ENCODE measurements around the gene SCN9A.

DNA sequence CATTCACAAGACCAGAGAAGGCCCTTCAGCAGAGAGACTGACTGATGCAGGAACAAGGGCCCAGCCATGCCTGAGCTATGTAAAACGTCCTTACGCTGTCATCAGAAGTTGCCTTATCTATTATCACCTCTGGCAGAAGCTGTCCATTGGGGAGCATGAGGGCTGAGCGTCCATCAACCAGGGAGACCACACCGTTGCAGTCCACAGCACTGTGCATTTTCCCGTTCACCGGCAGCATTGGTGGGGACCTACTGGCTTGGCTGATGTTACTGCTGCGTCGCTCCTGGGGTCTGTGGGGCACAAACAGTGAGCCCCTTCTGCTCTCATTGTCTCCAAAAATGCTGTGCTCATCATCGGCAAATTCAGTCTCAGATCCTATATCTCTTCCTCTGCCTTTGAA is 91.4 kb downstream of the SCN9A start:
- TF ChIP-seq, protein P1, sequence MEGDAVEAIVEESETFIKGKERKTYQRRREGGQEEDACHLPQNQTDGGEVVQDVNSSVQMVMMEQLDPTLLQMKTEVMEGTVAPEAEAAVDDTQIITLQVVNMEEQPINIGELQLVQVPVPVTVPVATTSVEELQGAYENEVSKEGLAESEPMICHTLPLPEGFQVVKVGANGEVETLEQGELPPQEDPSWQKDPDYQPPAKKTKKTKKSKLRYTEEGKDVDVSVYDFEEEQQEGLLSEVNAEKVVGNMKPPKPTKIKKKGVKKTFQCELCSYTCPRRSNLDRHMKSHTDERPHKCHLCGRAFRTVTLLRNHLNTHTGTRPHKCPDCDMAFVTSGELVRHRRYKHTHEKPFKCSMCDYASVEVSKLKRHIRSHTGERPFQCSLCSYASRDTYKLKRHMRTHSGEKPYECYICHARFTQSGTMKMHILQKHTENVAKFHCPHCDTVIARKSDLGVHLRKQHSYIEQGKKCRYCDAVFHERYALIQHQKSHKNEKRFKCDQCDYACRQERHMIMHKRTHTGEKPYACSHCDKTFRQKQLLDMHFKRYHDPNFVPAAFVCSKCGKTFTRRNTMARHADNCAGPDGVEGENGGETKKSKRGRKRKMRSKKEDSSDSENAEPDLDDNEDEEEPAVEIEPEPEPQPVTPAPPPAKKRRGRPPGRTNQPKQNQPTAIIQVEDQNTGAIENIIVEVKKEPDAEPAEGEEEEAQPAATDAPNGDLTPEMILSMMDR (IDR thresholded peaks at IDR 0.05), result no peak
- no peak for TF ChIP-seq POLR2A (IDR thresholded peaks at IDR 0.05)

All from adrenal gland (tissue), 5 donors.